GF-D8 (cell line): ENCODE data around the gene FIZ1.

Experiments
- DNase-seq: peaks from one replicate; lab custom pipeline; 2025; lab: John Stamatoyannopoulos, UW

Gene FIZ1

DNA sequence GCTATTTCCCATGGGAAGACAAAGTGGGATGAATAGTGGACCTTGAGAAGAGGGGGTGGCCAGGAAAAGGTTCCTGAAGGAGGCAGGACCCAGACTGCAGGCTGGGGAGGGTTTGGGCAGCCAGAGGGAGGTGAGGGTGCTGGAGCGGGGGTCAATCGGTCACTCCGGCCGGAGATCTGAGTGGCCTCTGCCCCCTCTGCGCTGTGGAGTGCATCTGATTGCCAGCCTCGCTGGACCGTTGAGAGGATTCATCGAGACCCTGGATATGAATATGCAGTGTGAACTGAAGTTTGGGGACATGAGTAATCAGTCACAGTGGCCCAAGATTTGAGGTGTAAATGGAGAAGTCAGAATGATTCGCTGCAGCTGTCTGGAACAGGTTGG, 36.0 kb upstream of the FIZ1 start:
- no peak for DNase-seq

DNA sequence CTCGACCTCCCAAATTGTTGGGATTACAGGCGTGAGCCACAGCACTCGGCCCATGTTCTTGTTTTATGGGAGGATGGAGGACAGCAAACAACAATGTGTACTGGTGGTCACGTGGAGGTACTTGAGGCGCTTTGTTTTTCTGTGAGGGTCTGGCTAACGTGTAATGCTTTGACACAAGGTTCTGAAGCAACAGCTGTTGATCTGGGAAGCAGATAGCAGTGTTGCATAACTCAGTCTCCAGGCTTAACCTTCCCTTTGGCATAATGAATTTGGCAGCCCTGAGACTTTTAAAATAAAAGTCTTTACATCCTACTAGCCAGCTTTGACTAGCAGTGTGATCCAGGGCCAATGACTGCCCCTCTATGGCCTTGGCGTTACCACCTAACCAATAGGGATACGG, 34.5 kb upstream of the FIZ1 start:
- DNase-seq = peak; percentile 66

- peak; percentile 77 for DNase-seq
Observed at GRCh38 chr19:55632463-55632834, 33.1 kb upstream of the FIZ1 start.

DNA sequence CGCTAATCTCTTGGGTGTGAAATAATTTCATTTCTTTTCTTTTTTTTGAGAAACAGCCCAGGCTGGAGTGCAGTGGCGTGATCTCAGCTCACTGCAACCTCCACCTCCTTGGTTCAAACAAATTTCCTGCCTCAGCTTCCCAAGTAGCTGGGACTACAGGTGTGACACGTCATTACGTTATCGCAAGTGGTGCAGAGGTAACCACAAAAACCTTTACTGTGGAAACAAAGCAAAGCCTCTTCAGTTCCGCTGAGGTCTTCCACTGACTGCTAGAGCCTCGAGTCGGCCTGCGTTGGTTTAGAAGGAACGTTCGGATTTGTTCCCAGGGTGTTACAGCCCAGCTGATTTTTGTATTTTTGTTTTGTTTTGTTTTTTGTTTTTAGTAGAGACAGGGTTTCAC, 27.0 kb upstream of the FIZ1 start:
- no peak for DNase-seq

- DNase-seq = no peak
Observed at GRCh38 chr19:55625004-55625326, 25.6 kb upstream of the FIZ1 start.

GRCh38 chr19:55624109-55625003, 25.0 kb upstream of the FIZ1 start, which contains the start of gene ZNF784:
Gene ZNF784, minus strand, starts transcription at chr19:55624566. Its CDS starts 5 bp downstream, at chr19:55624561.
- DNase-seq = peak; percentile 55

- no peak for DNase-seq
Observed at GRCh38 chr19:55623561-55623960, 24.2 kb upstream of the FIZ1 start.

GRCh38 chr19:55623130-55623529, 23.8 kb upstream of the FIZ1 start:
- DNase-seq = no peak

- DNase-seq = no peak
Observed at GRCh38 chr19:55622242-55622969, 23.1 kb upstream of the FIZ1 start.

- no peak for DNase-seq
Observed at GRCh38 chr19:55621673-55622231, 22.4 kb upstream of the FIZ1 start.

- no peak for DNase-seq
Observed at GRCh38 chr19:55621205-55621672, 21.9 kb upstream of the FIZ1 start.

DNA sequence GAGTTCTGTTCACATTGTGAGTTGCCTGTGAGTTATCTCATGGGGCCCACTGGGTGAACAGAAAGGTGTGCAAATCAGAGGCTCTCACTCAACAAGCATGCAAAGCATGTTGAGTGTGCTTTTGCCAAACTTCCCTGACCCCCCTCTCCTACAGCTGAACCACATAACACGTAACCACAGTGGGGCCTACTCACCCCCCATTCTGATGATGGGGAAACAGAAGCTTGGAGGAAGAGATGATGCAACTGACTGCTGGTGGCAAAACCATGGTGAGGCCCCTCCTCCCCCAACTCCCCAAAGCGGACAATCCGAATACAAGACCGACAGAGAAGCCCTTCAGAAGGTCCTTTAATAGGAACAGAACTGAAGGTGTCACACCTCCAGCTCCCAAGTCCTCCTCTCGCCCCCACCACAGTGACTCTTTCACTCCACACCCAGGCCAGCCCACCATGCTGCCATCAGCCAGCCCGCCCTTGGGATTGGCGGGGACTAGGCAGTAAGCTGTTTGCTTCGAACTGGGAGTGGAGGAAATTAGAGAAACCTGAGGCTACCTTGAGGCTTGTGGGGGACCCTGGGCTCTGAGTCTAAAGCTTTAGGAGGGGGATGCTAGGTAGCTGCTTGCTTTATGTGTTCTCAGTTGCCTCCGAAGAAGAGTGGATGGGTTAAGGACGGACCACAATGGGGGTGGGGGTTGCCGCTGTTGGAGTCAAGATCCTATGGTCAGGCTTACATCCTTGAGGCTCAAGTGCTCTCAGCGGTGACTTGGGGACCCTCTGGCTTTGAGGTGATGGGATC, 21.3 kb upstream of the FIZ1 start:
- peak; percentile 78 for DNase-seq

DNA sequence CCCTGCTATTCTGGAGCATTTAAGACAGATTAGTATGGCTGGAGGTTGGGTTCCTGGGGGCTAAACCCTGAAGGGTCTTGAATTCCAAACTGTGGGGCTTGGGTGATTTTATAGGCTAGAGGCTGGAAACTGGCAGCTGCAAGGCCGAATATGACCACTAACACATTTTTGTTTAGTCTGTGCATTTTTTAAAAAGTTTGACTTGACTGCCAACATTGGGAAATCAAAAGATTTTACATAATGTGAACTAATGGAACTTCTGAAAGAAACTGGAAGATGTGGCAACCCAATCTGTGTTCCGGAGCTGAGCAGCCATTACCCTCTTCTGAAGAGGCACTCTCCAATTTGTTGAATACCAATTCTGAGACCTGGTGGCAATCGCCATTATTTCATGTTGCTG, 20.0 kb upstream of the FIZ1 start:
- DNase-seq = no peak

- DNase-seq = no peak
Observed at GRCh38 chr19:55618426-55618825, 19.1 kb upstream of the FIZ1 start.

DNA sequence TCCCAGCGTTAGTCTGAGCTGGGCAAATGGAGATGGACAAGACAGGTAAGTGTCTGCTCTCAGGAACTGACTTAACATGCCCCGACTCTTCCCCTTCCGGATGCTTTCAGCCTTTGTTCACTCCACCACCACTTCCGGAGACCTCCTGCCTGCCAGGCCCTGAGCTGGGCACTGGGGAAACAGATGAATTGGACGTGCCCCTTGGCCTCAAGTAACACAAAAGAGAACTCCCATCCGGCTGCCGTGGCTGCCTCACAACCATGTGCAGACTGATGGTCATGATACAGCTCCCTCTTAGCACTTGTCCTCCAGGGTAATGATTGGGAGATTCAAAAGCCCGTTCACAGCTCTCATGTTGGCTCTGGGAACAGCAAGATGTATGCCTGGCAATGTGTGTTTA, 18.1 kb upstream of the FIZ1 start:
- DNase-seq = no peak

GRCh38 chr19:55616395-55616875, 17.1 kb upstream of the FIZ1 start:
- no peak for DNase-seq

GRCh38 chr19:55615543-55616394, 16.5 kb upstream of the FIZ1 start:
- DNase-seq = no peak

GRCh38 chr19:55614711-55615542, 15.6 kb upstream of the FIZ1 start:
- DNase-seq = no peak

DNA sequence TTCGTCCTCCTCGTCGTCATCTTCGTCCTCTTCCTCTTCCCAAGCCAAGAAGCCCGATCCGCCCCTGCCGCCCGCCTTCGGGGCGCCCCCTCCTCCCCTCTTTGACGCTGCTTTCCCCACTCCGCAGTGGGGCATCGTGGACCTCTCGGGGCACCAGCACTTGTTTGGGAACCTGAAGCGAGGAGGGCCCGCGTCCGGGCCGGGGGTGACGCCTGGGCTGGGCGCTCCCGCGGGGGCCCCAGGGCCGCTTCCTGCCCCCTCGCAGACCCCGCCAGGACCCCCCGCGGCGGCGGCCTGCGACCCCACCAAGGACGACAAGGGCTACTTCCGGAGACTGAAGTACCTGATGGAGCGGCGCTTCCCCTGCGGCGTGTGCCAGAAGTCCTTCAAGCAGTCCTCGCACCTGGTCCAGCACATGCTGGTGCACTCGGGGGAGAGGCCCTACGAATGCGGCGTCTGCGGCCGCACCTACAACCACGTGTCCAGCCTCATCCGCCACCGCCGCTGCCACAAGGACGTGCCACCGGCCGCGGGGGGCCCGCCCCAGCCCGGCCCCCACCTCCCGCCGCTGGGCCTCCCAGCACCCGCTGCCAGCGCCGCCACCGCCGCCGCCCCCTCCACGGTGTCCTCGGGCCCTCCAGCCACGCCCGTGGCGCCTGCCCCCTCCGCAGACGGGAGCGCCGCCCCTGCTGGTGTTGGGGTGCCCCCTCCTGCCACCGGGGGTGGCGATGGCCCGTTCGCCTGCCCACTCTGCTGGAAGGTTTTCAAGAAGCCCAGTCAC, 14.8 kb upstream of the FIZ1 start:
- no peak for DNase-seq
